ENCODE results near the gene CDH4.

CDH4 gene

DNA sequence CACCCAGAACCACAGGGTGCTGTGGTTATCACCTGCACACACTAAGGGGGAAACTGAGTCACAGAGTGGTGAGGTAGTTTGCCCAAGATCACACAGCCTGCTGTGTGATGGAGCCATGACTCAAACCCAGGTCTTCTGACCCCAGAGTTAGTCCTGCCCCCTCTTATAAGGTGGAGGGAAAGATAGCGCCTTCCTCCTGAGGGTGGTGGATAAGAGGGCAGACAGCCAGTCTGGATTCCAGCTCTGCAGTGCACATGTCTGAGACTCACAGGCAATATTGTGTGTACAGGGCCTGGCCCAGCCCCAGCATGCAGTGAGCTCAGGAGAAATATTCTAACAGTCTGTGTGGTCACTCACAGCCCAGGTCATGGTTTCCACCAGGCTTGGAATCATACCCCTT lies 393.7 kb downstream of the CDH4 start:
- no peak for DNase-seq

DNA sequence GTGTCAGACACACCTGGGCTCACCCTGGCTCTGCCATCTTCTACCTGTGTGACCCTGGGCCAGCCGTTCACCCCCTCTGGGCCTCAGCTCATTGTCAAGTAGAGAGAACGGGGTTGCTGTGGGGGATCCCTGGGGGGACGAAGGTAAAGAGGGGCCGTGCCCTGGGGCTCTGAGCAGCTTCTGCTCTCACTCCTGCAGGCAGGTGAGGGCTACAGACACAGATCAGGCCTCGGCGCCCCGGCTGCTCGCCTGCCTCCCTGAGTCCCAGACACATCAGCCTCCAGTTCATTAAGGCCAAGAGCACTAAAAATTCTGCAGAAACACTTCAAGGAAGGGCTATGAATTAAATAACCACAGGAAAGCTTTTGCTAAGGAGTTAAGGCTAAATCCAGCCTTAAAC lies 394.4 kb downstream of the CDH4 start:
- DNase-seq: no peak

DNA sequence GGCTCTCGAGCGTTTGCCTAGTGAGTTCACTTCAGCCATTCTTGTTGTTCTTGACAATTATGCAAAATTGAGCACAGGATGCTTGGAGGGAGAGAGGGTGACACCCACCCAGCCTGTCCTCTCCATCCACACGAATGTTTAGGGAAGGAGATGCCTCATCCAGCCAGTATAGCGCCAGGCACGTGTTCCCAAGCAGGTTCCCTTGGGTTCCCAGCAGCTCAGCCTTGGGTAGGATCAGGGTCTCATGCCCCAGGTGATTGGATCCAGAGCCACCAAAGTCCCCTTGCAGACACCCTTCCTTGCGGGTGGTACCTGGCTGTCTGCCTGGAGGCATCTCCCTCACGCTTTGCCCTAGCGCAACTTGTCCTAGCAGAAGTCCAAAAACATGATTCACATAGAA lies 394.9 kb downstream of the CDH4 start:
- no peak for DNase-seq

DNA sequence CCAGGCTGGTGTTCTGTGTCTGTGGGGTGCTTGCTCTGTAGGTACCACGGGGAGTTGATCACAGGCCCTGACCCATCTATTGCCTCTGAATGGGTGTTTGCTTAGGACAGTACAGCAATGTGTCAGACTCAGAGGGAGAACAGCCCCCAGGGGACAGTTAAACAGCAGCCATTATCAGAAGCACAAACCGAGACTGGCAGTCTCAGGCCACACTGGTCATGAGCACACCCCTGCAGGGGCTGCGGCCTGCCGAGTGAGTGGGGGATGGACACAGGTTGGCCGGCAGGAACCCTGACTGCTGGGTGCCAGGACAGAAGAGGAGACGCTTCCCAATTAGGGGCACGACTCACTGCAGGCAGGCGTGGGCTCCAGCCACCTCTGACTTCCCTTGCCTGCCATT lies 395.6 kb downstream of the CDH4 start:
- no peak for DNase-seq

DNA sequence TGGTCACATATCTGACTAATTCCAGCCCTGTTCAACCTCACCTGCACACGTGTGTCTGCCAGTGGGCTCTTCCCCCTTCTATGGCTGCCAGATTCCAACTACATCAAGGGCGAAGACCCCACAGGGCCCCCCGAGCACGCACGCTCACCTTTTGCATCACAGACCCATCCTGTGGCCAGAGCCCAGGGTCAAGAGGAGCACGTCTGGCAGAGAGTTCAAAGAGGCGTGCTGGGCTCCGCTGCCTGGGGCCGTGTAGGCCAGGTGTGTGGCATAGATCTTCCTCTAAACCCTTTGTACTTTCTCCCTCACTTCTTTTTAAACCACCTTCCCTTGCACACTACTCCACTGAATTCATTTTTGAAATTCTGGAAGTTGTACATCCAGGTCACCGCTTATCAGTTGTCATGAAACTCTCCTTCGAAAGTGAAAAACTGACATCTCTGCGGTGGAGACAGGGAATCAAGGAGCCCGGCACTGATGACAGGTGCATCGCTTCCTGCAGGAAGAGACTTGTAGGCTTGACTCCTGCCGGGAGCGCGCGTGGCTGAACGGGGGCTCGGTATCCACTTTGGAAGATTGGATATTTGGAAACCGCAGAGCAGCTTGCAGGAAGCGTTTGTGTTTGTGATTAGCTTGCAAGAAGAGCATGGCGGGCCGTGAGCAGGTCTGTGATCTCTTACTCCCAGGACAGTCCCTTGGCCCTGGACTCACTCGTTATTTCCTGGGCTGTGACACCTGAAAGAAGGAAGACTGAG lies 397.2 kb downstream of the CDH4 start:
- no peak for DNase-seq

DNA sequence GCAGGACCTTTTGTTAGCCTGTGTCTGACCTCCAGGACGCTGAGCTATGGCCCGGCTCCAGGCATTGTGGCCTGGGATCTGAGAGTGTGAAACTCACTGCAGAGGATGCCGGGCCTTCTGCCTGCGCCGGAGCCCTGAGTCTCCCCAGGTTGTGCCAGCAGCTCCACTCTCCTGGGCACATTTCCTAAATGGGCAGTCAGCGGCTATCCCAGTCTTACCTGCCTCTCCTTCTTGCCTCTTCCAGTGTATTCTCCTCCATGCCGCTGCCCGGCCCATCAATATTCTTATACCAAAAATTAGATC lies 397.8 kb downstream of the CDH4 start:
- no peak for DNase-seq

DNA sequence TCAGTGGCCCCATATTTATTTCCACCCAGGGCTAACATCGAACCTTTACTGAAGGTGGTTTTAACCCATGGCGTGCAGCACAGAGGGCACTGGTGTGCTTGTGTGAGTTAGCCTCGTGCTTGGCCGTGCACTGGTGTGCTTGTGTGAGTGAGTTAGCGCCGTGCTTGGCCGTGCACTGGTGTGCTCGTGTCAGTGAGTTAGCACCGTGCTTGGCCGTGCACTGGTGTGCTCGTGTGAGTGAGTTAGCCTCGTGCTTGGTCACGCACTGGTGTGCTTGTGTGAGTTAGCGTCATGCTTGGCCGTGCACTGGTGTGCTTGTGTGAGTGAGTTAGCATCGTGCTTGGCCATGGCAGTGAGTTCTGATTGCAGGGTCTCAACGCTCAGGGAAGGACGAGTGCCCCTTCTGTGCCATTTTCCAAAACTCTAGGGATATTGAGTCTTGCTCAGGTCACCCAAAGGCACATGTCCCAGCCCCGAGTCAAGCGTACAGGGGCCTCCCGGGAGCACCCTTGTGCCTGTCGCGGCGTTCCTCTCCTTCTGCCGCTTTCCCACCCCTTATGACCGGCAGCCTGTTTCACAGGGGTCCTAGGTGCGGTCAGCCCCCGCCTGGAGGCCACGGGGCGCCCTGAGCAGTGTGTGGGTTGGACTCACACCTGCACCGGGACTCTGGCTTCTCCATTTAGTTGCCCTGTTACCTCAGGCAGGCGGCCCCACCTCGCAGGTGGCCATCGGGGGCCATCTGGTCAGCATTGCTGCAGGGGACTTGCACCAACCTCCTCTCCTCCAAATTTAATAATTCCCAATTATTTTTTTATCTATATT lies 399.1 kb downstream of the CDH4 start:
- DNase-seq: no peak

DNA sequence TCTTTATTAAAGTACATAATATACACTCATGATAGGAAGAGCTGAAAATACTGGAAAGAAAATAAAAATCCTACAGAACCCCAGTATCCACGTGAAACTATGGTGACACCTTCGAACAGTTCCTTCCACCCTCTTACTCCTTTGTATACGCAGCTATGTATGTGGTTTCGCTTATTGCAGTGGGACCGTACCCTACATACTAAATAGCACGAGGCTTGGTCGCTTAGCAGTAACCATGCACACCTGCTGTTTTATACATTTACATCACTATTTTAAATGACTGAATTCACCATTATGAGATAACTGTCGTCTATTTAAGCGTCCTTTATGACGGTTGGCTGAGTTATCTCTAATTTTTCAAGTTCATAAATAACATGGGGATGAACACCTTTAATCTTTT lies 400.1 kb downstream of the CDH4 start:
- no peak for DNase-seq

DNA sequence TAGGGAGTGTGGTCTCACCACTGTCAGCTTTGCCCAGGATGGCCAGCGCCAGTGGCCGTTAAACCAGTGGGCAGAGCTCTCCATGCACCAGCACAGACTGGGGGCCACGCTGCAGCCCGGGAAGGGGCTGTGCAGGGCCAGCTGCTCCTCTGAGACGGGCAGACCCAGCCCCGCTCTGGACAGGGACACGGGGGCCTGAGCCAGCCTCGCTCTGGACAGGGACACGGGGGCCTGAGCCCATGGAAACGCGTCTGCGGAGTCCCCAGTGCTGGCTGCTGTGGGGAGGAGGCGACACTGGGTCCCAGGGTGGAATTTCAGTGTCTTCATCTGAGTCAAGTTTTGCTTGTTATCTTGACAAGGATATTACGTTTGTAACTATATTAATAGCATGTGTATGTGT lies 402.7 kb downstream of the CDH4 start:
- DNase-seq: no peak

DNA sequence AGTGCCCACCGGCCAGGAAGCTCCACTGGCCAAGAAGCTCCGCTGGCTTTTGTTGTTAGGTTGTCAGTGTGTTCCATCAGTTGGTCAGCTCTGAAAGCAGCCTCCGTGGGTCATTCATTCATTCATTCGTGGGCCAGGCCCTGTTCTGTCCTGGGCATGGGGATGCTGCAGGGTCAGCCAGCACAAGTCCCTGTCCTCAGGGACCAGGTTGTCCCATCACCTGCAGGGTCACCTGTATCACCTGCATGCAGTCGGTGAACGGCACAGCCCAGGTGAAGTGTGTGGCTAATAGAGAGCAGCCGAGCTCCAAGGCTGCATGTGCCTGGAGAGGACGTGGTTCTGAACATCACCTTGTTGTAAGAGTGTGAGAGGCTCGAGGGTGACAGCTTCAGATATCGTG lies 403.5 kb downstream of the CDH4 start:
- DNase-seq: no peak

DNA sequence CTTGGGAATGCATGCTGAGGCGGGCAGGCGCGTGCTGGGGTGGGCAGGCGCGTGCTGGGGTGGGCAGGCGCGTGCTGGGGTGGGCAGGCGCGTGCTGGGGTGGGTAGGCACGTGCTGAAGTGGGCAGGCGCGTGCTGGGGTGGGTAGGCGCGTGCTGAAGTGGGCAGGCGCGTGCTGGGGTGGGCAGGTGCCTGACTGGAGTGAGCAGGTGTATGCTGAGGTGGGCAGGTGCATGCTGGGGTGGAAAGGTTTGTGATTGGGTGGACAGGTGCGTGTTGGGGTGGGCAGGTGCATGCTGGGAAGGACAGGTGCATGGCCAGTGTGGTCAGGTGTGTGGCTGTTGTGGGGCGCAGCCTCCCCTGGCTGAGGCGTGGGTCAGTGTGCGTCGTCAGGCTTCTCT lies 404.1 kb downstream of the CDH4 start:
- no peak for DNase-seq

DNA sequence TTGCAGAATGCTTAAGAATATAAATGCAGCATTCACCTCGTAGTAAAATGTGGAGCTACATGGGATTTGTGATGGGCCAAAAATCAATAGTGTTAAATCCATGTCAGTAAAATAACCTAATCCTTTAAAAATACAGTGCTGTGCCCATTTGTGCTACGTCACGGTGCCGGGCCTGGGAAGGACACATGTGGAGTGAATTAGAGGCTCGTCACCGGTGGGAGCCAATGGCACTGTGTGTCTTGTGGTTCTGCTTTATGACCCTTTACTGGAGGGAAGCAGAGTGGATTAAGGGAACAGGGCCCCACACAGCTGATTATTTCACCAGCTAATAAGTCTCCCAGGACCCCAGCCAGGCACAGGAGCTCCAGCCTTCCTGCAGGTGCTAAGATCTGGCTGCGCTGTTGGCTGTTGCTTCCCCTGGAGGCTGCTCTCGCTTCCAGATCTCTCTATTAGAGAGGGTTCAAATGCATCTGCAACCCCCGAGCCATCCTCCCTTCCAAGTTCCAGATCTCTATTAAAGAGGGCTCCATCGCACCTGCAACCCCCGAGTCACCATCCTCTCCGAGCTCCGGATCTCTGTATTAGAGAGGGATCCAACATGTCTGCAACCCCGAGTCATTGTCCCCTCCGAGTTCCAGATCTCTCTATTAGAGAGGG lies 405.8 kb downstream of the CDH4 start:
- DNase-seq: no peak

DNA sequence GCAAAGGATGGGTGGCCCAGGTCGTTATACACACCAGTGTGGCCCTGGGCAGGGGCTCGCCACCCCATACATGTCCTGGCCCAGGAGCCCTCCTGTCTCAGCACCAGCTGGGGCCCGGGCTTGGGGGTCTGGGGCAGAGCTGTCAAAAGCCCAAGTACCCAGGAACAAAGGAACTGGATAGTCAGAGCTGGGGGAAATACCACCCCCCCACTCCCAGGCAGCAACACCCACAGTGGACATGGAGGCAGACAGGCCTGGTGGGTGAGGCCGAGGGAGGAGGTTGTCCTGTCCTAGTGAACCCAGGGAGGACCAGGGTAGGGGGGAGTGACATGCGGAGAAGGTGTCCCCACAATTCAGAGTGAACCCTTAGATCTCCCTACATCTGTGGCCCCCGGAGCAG lies 406.5 kb downstream of the CDH4 start:
- DNase-seq: no peak

DNA sequence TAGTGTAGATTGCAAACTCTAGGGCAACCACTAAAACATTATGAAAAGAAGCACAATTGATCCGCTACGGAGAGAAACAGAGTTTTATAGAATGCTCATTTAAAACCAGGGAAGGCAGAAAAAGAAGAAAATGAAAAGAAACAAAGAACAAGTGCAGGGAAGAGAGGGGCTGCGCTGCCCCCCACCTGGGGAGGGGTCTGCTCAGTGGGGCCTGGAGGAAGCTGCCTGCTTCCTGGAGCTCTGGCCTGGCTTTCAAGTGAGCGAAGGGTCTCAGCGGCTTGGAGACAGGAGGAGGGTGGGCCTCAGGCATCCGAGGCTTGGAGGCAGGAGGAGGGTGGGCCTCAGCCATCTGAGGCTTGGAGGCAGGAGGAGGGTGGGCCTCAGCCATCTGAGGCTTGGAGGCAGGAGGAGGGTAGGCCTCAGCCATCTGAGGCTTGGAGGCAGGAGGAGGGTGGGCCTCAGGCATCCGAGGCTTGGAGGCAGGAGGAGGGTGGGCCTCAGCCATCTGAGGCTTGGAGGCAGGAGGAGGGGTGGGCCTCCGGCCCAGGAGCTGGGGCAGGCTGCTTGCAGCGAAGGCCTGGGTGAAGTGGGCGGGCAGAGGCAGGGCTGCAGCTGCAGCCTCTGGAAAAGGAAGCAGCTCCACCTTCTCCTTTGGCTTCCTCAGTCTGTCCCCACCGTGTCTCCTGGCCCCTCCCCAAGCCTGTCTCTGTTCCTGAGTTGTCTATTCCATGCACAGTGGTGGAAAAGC lies 407.4 kb downstream of the CDH4 start:
- DNase-seq: no peak

DNA sequence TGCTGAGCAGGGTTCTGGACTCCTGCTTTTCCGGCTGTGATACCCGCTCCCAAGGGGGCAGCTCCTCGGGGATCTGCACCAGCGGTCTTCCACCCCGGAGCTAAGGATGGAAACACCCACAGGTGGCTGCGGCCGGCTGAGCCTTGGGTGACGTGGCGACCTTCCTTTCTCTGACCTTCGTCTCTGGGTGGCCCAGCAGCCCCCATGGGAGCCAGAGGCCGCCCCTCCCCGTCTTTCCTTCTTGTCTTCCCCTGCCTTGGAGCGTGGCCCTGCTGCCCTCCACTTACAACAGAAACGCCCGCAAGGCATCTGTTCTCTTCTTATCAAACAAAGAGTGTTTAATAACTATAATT lies 407.9 kb downstream of the CDH4 start:
- no peak for DNase-seq

DNA sequence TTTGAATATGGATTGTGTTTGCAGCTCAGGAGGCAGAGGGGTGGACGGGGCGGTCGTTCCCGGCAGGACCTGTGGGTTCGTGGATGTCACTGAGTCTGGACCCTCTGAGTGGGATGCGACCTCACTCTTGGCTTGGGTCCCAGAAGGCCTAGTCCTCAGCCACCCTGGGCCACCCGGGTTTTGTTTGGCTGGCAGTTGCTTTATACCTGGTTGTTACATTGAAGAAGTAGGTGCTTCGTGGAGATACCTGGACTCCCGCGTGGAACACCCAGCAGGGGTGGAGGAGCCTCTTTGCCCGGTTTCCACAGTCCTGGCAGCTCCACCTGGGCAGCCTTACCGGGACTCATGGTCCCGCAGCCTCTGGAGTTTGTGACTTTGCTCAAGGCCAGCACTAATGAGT lies 408.5 kb downstream of the CDH4 start:
- DNase-seq: no peak

DNA sequence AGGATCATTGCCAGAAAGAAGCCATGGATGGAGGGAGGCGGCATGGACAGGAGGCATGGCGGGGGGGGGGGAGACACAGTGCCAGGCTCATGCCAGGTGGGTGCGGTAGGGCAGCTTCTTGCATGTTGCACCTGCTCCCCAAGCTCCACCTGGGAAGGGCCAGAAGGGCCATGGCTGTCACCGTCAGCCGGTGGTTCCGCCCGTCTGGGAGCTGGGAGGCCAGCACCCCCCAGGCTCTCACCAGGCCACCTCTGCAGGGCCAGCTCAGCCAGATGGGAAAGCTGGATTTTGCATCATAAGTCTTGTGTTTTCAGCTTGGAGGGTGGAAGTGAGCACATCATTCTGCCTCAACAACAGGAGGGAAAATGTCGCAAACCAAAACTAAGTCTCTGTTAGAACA lies 409.0 kb downstream of the CDH4 start:
- DNase-seq: no peak

DNA sequence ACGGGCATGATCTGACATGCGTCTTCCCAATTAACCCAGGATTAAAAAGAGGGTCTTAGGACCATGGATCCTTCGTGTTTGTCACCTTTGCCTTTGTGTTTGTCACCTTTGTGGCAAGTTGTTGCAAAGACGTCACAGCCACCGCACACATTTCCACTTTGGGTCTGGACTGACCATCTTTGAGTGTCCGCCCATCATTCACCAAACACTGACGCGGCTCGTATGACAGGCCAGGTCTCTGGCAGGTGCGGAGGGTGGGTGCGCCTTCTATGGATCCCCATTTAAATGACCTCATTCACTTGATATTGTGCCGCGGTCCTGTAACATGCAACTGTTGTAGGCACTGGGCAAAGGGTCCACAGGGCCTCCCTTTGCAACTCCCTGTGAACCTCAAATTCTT lies 409.5 kb downstream of the CDH4 start:
- no peak for DNase-seq

DNA sequence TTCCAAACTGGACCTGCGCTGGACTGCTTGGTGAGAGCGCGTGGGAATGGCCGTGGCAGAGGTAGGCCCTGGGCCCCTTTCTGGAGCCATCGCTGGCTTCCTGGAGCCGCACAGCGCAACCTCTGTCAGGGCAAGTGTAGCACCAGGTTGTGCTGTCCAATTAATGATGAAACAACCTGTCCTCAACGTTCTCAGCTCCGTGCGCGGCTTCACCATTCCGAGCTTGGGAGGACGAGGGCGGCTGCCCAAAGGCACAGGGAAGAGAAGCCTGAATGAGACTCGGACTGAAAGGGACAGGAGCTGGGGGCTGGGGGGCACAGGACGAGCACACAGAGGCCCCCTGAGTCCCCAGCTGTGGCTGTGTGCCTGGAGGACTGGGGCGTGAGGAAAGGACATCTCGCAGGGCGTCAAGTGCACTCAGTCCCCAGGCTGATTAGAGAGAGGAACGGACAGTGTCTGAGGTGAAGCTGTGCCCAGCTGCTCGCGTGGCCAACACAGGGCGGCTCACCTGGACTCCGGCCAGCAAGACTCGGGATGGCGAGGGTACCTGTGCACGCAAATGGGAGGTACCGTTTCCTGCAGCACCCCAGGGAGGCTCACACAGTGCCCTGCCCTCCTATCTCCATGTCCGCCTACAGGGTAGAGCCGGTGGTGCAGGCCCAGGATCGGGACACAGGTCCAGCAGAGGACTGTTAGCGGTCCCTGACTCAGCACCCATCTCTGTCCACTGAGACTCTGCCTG lies 410.3 kb downstream of the CDH4 start:
- no peak for DNase-seq

DNA sequence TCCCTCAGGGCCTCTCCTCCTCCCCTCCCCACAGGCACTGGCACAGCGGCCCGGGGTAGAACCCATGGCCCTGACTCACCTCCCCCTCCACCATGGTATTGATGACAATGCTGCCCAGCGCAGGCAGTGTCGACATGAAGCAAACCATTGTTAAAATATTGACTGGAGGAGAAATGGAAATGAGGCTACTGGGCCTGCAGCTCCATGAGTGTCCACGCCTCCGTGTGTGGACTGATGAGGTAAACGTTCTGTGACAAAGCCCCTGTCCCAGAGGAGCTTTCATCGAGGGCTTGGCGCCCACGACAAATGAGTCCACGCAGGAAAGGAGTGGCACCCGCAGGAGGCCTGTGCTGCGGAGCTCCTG lies 410.9 kb downstream of the CDH4 start:
- no peak for DNase-seq

DNA sequence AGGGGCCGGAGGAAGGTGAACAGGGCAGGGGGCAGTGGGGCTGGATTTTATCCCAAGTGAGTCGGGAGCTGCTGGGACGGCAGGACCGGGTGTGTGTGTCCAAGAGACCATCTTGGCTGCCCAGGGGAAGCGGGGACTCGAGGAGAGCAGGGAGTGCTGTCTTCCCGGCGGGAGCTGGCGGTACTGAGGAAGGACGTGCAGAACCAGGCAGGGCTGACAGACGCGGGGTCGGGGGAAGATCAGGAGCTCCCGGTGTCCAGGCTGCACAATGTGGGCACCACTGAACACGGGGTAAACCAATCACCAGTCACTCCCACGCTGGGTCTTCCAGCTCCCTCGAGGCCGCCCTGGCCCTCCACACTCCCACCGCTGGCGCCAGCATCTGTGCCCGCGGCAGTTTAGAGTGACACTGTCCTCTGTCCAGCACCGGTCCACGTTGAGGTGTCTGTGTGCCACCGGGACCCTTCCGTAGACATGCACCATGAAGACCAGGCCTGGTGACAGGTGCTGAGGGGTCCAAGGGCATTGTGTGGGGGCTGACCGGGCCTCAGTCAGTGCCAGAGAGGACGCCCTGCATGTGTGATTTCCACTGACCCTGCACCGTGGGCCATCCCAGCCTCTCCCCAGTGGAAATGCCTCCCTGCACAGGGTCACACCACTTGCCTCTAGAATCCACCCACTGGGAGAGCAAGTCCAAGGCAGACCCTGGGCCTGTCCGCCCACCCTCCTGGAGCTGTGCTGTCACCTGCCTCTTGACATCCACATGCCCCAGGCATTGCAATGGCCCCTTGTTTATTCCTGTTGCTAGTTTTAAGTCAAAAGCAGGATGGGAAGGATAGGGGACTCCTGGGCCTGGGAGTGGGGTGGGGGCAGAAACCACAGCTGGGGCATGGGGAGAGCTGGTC lies 411.7 kb downstream of the CDH4 start:
- DNase-seq: no peak

All from NCI-H2171 treated with DMSO at 0.1 percent for 48 hours (cell line).